IPS DF 4.7 (cell line): ENCODE data around the gene SLC34A3.

Experiments
- DNase-seq: peaks from one replicate; pipeline ENCODE4 v3.0.0-alpha.2; 2013; ENCODE audit warnings: low spot score; ENCODE audit errors: extremely low read depth

Gene SLC34A3

GRCh38 chr9:137275203-137275587 is 44.5 kb downstream of the SLC34A3 start:
- DNase-seq, result no peak

GRCh38 chr9:137275588-137276472 is 45.1 kb downstream of the SLC34A3 start:
- no peak for DNase-seq

DNA sequence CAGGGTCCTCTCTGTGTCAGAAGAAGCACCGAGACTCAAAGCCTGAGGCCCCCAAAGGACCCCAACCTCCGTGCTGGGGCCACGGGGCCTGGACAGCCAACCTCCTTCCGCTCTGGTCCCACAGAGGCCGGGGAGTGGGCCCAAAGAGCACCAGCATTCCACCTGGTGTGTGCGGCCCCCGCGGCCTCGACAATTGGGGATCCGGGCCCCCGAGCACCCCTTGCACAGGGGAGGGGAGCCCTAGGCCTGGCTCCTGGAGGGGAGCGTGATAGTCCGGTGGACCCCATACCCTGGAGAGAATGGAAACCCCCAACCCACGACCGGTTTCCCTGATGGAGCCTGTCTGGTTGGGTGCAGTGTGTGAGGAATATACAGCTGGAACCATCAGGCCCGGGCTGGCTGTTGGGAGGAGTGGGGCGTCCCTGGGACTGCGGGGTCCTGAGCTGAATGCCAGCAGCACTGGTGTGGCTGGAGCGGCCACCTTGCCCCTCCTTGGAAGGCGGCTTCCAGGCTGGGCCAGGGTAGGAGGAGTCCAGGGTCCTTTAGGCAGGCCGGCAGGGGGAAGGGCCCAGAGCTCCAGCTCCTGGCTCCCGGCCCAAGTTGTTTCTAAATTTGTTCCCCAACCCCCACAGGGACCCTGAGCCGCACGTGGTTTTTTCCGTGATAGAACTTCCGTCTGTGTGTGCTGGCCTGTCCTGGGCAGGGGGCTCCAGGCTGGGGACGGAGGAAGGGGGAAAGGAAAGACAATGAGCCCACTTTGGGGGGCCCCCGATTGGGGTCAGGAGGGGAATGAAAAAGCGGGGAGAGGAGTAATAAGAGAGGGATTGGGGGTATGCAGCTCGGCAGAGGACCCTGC is 46.0 kb downstream of the SLC34A3 start:
- DNase-seq, result no peak

DNA sequence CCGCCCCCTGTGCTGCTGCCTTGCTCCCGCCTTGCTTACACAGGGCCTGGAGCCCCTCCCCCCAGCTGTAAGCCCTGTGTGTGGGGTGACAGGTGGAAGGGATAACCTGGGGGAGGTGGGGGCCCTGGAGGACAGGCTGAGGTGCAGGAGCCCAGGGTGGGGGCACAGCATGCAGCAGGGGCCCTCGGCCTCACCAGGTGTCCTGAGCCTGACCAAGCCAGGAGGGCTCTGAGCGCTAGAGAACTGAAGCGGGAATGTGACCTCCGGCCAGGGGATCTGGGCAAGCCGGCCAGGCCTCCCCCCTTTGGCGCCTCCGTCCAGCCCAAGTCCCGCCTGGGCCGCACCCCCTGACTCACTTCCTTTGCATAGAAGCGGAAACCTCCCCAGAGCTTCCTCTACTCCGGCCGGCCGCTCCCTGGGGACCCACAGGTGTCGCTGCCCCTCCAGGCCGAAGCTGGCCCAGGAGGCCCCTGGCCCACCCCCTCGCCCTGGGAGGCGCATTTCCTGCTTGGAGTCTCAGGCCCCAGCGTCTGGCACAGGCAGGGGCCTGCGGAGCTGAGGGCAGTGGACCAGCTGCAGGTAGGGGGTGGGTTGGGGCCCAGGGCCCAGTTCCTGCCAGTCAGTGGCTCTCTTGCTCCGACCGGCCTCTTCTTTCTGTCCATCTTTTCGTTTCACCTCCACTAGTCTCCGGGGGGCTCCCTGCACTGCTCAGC is 46.8 kb downstream of the SLC34A3 start, which contains the start of gene TOR4A:
Gene TOR4A (plus strand): TSS at position 398 of the 713 bp plus-strand sequence. CDS start 964 bp downstream, outside the sequence.
- DNase-seq, result no peak

DNA sequence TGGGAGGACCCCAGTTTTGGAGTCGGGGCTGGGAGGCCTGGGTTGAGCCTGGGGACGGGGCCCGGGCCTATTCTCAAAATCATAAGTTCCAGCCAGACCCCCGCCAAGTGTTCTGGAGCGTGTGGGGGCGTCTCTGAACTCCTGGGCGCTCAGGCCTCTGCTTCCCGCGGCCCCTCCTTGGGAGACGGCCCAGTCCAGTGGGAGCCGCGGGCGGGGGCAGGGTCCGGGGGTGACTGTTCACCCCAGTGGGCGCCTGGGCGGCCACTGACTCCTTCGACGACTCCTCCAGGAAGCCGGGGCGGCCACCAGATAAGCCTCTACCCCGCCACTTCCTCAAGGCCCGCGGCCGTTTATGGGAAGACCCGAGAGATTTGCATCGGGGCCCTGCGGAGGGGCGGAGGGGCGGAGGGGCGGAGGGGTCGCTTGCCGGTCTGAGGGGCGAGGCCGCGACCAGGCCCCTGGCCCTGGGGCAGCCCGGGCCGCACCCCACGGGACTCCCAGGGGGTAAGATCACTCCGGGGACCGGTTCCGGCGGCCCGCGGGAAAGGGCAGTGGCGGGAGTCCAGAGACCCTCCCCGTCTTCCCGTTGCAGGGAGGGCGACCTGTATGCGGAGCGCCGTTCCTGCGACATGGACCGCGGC is 47.5 kb downstream of the SLC34A3 start:
- DNase-seq, result no peak

DNA sequence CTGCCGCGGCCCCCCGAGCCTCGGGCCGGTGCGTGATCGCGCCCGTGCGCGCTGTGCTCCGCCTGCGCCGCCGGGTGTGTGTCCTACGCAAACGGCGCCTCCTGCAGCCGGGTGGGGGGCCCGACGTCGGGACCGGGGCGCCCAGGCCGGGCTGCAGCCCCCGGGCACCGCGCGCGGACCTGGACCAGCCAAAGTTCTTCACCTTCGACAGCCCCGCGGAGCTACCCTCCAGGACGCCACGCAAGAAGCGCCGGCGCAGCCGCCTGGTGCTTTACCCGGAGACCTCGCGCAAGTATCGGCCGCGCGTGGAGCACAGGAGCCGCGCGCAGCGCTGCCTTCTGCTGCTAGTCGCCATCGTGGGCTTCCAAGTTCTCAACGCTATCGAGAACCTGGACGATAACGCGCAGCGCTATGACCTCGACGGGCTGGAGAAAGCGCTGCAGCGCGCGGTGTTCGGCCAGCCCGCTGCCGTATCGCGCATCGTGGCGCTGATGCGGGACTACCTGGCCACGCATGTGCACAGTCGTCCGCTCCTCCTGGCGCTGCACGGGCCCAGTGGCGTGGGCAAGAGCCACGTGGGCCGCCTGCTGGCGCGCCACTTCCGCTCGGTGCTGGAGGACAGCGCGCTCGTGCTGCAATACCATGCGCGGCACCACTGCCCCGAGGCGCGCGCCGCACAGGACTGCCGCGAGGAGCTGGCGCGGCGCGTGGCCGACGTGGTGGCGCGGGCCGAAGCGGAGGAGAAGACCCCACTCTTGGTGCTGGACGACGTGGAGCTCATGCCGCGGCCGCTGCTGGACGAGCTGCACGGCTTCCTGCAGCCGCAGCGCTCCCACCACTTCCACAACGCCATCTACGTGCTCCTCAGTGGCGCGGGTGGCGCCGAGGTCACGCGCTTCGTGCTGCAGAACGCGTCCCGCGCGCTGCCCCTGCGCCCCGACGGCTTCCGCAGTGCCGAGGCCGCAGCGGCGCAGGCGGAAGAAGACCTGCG is 48.3 kb downstream of the SLC34A3 start:
- DNase-seq, result no peak

DNA sequence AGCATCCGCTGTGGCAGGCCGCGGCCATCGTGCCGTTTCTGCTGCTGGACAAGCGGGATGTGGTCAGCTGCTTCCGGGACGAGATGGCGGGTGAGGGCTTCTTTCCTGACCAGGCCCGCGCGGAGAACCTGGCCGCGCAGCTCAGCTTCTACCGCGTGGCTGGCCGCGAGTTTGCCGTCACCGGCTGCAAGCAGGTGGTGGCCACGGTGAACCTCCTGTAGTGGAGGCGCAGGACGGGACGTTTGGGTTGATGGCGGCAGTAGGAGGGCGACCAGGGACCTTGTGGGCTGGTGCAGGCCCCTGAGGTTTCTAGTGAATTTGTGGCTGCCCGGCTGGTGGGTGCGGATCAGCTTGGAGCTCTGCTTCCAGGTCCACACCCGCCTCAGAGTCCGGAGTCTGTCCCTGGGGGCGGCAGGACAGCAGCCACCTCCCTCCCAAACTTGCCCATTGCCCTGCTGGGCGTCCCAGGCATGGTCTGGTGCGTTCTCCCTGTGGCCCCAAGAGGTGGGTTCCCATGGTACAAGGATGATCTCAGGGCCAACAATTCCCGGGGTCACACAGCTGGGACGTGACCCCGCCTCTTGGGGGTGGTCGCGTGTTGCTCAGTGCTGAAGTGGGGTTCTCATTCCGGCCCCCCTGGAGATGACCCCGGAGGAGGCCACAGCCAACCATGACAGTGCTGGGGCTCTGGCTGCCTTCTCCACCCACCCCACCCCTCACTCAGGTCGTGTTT is 49.2 kb downstream of the SLC34A3 start:
- no peak for DNase-seq

DNA sequence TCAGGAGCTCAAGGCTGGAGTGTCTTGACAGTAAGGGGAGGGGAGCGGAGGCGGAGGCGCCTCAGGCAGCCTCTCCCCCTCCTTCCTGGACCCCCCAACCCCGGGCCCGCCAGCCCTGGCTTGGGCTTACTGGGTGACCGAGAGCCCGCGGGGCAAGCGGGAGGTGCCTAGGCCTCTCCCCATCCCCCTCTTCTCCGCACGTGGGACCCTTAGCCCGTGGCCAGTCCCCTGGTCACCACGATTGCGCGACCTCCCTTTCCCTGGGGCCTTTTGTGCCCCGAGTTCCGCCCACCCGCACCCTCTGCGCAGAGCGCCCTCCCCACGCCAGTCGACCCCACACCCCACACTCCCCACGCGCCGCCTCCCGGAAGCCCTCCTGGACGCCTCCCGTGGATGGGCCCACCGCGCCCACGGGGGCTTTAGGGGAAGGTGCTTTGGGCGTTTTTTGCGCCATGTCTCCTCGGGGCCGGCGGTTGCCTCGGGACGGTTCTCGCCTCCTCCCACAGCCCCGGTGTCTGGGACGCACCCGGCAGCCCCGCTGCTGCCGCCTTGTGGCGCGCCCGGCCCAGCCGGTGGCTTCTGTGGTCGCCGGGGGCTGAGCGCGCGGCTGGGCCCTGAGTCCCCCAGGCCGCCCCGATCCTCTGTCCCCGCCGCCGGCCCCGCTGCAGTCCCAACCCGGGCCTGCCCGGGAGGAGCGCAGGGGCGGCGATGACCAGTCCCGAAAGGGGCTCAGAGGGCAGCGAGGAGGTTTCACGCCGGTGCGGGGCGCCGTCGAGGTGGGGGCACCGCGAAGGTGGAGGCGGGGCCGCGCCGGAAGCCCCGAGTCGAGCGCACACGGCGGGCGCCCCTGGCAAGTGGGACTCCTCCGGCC is 50.0 kb downstream of the SLC34A3 start:
- no peak for DNase-seq

- DNase-seq, result no peak
Observed at GRCh38 chr9:137281345-137282116, 50.8 kb downstream of the SLC34A3 start.
